H1 (cell line): ENCODE measurements around the gene SUCNR1.
"Not testable (repeated sequence)": the region's sequence is repeated elsewhere in the genome, so short reads cannot be mapped to it uniquely, and the experiment has no call there.

Experiments used
- ATF3 ChIP-seq: IDR thresholded peaks from 2 replicates; pipeline ENCODE4 v1.6.1; 2011; ENCODE audit warnings: low read depth, mild to moderate bottlenecking, low read length; ENCODE audit not compliant: insufficient read depth
- CHD1 ChIP-seq: IDR thresholded peaks from 2 replicates; pipeline ENCODE4 v1.6.1; 2012; ENCODE audit warnings: low read depth, low read length, improper control_type of control experiment
- EP300 ChIP-seq, 2 experiments: IDR thresholded peaks; 1 replicate in 1 of 2; 2 replicates in 1 of 2; pipeline ENCODE4 v1.6.1; 2011 to 2012; ENCODE audit warnings: low read depth in 2 of 2, low read length in 2 of 2, mild to moderate bottlenecking in 2 of 2, borderline replicate concordance in 1 of 2, inconsistent platforms in 1 of 2, moderate library complexity in 1 of 2
- EZH2 ChIP-seq: fragments of 200-600 bp; sonication (generic); IDR thresholded peaks from 2 replicates; pipeline ENCODE4 v1.7.1; 2012; ENCODE audit warnings: low read depth, mild to moderate bottlenecking, moderate library complexity, low read length, inconsistent platforms; ENCODE audit not compliant: severe bottlenecking
- GABPA ChIP-seq: IDR thresholded peaks from 2 replicates; pipeline ENCODE4 v1.6.1; 2011; ENCODE audit warnings: mild to moderate bottlenecking, low read length, moderate library complexity, borderline replicate concordance; ENCODE audit not compliant: insufficient read depth
- KDM5A ChIP-seq: fragments of 200-600 bp; IDR thresholded peaks from 2 replicates; pipeline ENCODE4 v1.7.1; 2012; ENCODE audit warnings: mild to moderate bottlenecking, low read length, inconsistent platforms, mixed read lengths
- MAX ChIP-seq: IDR thresholded peaks from 2 replicates; pipeline ENCODE4 v1.6.1; 2012; ENCODE audit warnings: inconsistent platforms
- PHF8 ChIP-seq: fragments of 200-600 bp; sonication (generic); conservative IDR thresholded peaks from 2 replicates; pipeline ENCODE4 v1.7.1; 2012; ENCODE audit warnings: low read depth, mild to moderate bottlenecking, inconsistent platforms, low read length, moderate library complexity
- POLR2A ChIP-seq, 2 experiments: IDR thresholded peaks; 1 replicate in 1 of 2; 2 replicates in 1 of 2; pipeline ENCODE4 v1.6.1; 2011; ENCODE audit warnings: low read depth in 2 of 2, low read length in 2 of 2, mild to moderate bottlenecking in 2 of 2; ENCODE audit errors: control extremely low read depth in 1 of 2
- POU5F1 ChIP-seq: IDR thresholded peaks from 2 replicates; pipeline ENCODE4 v1.6.1; 2011; ENCODE audit warnings: low read depth, mild to moderate bottlenecking, low read length, moderate library complexity
- RAD21 ChIP-seq, 2 experiments: IDR thresholded peaks in 1 of 2; conservative IDR thresholded peaks in 1 of 2; 2 replicates each; pipeline ENCODE4 v1.6.1; 2011; ENCODE audit warnings: low read depth in 2 of 2, low read length in 2 of 2, improper control_type of control experiment in 1 of 2, inconsistent platforms in 1 of 2, mild to moderate bottlenecking in 1 of 2, moderate library complexity in 1 of 2
- TAF1 ChIP-seq: IDR thresholded peaks from 2 replicates; pipeline ENCODE4 v1.6.1; 2011; ENCODE audit warnings: mild to moderate bottlenecking, low read depth, low read length
- TF ChIP-seq, protein P1 (sequence below): fragments of 300-600 bp; sonication (generic); IDR thresholded peaks from 2 replicates; pipeline ENCODE4 v1.7.1; 2012; ENCODE audit warnings: low read length, moderate library complexity, mild to moderate bottlenecking, inconsistent platforms; ENCODE audit not compliant: insufficient replicate concordance

DNA sequence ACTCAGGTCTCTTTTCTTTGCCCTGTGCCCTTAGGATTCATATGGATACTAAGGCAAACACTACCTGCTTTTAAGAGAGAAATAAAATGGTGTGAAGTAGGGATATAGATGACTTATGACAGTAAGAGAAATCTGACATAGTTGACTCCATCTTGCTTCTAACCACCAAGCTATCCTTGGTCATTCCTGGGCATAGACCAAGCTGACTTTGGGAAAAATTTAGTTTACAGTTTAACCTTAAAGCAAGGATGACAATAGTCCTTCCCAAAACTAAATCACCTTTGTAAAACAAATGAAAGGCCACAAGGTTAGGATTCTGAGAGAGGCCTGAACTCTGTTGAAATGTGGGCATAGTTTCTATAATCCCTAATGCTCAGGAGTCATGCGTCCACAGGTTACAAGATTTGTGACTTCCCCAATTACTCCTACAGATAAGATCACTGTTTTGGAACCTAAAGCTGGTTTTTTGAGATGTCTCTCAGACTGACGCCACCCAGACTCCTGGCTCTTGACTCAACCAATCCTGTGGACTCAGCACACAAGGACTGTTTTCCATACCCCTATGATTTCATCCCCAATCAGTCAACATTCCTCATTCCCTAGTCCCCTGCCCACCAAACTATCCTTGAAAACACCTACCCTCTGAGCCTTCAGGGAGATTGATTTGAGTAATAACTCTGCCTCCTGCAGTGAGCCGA is 25.3 kb downstream of the SUCNR1 start:
- TF ChIP-seq KDM5A; MAX; TAF1; CHD1; EZH2; POU5F1; RAD21 (IDR thresholded peaks at IDR 0.05 in 1 of 2, conservative IDR thresholded peaks at IDR 0.05 in 1 of 2; ENCODE audit: low read depth in 2 of 2, low read length in 2 of 2); PHF8; ATF3; EP300 (IDR thresholded peaks at IDR 0.05; ENCODE audit: borderline replicate concordance in 1 of 2, low read depth in 2 of 2, low read length in 2 of 2); GABPA; POLR2A (IDR thresholded peaks at IDR 0.05; ENCODE audit: control extremely low read depth in 1 of 2, low read depth in 2 of 2, low read length in 2 of 2): not testable (repeated sequence)
- TF ChIP-seq, protein P1, sequence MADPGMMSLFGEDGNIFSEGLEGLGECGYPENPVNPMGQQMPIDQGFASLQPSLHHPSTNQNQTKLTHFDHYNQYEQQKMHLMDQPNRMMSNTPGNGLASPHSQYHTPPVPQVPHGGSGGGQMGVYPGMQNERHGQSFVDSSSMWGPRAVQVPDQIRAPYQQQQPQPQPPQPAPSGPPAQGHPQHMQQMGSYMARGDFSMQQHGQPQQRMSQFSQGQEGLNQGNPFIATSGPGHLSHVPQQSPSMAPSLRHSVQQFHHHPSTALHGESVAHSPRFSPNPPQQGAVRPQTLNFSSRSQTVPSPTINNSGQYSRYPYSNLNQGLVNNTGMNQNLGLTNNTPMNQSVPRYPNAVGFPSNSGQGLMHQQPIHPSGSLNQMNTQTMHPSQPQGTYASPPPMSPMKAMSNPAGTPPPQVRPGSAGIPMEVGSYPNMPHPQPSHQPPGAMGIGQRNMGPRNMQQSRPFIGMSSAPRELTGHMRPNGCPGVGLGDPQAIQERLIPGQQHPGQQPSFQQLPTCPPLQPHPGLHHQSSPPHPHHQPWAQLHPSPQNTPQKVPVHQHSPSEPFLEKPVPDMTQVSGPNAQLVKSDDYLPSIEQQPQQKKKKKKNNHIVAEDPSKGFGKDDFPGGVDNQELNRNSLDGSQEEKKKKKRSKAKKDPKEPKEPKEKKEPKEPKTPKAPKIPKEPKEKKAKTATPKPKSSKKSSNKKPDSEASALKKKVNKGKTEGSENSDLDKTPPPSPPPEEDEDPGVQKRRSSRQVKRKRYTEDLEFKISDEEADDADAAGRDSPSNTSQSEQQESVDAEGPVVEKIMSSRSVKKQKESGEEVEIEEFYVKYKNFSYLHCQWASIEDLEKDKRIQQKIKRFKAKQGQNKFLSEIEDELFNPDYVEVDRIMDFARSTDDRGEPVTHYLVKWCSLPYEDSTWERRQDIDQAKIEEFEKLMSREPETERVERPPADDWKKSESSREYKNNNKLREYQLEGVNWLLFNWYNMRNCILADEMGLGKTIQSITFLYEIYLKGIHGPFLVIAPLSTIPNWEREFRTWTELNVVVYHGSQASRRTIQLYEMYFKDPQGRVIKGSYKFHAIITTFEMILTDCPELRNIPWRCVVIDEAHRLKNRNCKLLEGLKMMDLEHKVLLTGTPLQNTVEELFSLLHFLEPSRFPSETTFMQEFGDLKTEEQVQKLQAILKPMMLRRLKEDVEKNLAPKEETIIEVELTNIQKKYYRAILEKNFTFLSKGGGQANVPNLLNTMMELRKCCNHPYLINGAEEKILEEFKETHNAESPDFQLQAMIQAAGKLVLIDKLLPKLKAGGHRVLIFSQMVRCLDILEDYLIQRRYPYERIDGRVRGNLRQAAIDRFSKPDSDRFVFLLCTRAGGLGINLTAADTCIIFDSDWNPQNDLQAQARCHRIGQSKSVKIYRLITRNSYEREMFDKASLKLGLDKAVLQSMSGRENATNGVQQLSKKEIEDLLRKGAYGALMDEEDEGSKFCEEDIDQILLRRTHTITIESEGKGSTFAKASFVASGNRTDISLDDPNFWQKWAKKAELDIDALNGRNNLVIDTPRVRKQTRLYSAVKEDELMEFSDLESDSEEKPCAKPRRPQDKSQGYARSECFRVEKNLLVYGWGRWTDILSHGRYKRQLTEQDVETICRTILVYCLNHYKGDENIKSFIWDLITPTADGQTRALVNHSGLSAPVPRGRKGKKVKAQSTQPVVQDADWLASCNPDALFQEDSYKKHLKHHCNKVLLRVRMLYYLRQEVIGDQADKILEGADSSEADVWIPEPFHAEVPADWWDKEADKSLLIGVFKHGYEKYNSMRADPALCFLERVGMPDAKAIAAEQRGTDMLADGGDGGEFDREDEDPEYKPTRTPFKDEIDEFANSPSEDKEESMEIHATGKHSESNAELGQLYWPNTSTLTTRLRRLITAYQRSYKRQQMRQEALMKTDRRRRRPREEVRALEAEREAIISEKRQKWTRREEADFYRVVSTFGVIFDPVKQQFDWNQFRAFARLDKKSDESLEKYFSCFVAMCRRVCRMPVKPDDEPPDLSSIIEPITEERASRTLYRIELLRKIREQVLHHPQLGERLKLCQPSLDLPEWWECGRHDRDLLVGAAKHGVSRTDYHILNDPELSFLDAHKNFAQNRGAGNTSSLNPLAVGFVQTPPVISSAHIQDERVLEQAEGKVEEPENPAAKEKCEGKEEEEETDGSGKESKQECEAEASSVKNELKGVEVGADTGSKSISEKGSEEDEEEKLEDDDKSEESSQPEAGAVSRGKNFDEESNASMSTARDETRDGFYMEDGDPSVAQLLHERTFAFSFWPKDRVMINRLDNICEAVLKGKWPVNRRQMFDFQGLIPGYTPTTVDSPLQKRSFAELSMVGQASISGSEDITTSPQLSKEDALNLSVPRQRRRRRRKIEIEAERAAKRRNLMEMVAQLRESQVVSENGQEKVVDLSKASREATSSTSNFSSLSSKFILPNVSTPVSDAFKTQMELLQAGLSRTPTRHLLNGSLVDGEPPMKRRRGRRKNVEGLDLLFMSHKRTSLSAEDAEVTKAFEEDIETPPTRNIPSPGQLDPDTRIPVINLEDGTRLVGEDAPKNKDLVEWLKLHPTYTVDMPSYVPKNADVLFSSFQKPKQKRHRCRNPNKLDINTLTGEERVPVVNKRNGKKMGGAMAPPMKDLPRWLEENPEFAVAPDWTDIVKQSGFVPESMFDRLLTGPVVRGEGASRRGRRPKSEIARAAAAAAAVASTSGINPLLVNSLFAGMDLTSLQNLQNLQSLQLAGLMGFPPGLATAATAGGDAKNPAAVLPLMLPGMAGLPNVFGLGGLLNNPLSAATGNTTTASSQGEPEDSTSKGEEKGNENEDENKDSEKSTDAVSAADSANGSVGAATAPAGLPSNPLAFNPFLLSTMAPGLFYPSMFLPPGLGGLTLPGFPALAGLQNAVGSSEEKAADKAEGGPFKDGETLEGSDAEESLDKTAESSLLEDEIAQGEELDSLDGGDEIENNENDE, result not testable (repeated sequence)
